ENCODE measurements around the gene ATP5F1B.

Gene ATP5F1B

GRCh38 chr12:56591126-56591525 lies 54.7 kb downstream of the ATP5F1B start:
- Histone ChIP-seq H3K27ac (ENCODE audit: low read length) (no peak overlapping the region), H3K27me3 (ENCODE audit: control insufficient read depth in 1 of 2, insufficient read depth in 2 of 2, low read length in 2 of 2) (no peaks in the 10 kb centered on the region), H3K36me3 (ENCODE audit: control insufficient read depth in 2 of 2, insufficient read depth in 2 of 2, low read length in 2 of 2) (peaks cover 31 to 34% of the 10 kb centered on the region in 2 donors), H3K9ac (ENCODE audit: low read length in 2 of 2) (no peak overlapping the region), H3K9me3 (ENCODE audit: control insufficient read depth in 2 of 2, low read length in 2 of 2) (no peaks in the 10 kb centered on the region), H3K4me3 (ENCODE audit: low read length in 2 of 2) (no peak overlapping the region), H3K4me1 (ENCODE audit: control insufficient read depth, insufficient read depth, low read length) (peaks cover 4% of the 10 kb centered on the region)

- H3K27ac ChIP-seq (ENCODE audit: low read length), result no peak overlapping the region
- H3K4me3 ChIP-seq (ENCODE audit: low read length in 2 of 2), result no peak overlapping the region
- no peaks in the 10 kb centered on the region for H3K9me3 ChIP-seq (ENCODE audit: control insufficient read depth in 2 of 2, low read length in 2 of 2)
- H3K27me3 ChIP-seq (ENCODE audit: control insufficient read depth in 1 of 2, insufficient read depth in 2 of 2, low read length in 2 of 2), result no peaks in the 10 kb centered on the region
- peaks cover 27 to 31% of the 10 kb centered on the region in 2 donors for H3K36me3 ChIP-seq (ENCODE audit: control insufficient read depth in 2 of 2, insufficient read depth in 2 of 2, low read length in 2 of 2)
- no peak overlapping the region for H3K9ac ChIP-seq (ENCODE audit: low read length in 2 of 2)
- peaks cover 4% of the 10 kb centered on the region for H3K4me1 ChIP-seq (ENCODE audit: control insufficient read depth, insufficient read depth, low read length)
Observed at GRCh38 chr12:56590237-56590830, 55.5 kb downstream of the ATP5F1B start.

GRCh38 chr12:56589783-56590182 lies 56.0 kb downstream of the ATP5F1B start:
- Histone ChIP-seq H3K9ac (ENCODE audit: low read length in 2 of 2) (no peak overlapping the region), H3K4me3 (ENCODE audit: low read length in 2 of 2) (no peak overlapping the region), H3K36me3 (ENCODE audit: control insufficient read depth in 2 of 2, insufficient read depth in 2 of 2, low read length in 2 of 2) (peaks cover 27 to 31% of the 10 kb centered on the region in 2 donors), H3K4me1 (ENCODE audit: control insufficient read depth, insufficient read depth, low read length) (peaks cover 4% of the 10 kb centered on the region), H3K27ac (ENCODE audit: low read length) (no peak overlapping the region), H3K9me3 (ENCODE audit: control insufficient read depth in 2 of 2, low read length in 2 of 2) (no peaks in the 10 kb centered on the region), H3K27me3 (ENCODE audit: control insufficient read depth in 1 of 2, insufficient read depth in 2 of 2, low read length in 2 of 2) (no peaks in the 10 kb centered on the region)
